Measurements from ENCODE around the gene DNMBP. TPM values are rescaled to one million over a fixed set of nuclear protein-coding genes. Genes with fewer than 3 reads are reported as not detected.

DNMBP gene
- total and polyA plus RNA-seq, 2 of the 4 experiments (the other 2 are of a cell fraction) = 10.9 to 13.6 TPM

- no peak for ATAC-seq (ENCODE audit: low read depth)
- peaks cover 6% of the 10 kb centered on the region for H3K9me1 ChIP-seq (ENCODE audit: insufficient read depth, low read length)
- in situ Hi-C loops (cut with MboI; ENCODE audit: low sequenced_read_pairs) = no loop called here
- WGBS, 2 experiments (ENCODE audit: extremely low coverage in 2 of 2, insufficient read length in 1 of 2) = no CpG with 5 or more reads among the region's 2 CpGs
- H3K23ac ChIP-seq (ENCODE audit: low read depth, low read length) = no peak overlapping the region
- no peak overlapping the region for H2AK9ac ChIP-seq (replicated peaks; ENCODE audit: low read depth, low read length, poor library complexity)
- no peak overlapping the region for H3K18ac ChIP-seq (ENCODE audit: low read depth, low read length)
- H4K20me1 ChIP-seq (ENCODE audit: insufficient read depth, low read length) = no peaks in the 10 kb centered on the region
- no peak overlapping the region for H3K27ac ChIP-seq (ENCODE audit: insufficient read depth, low read length)
- H3K4ac ChIP-seq (ENCODE audit: low read depth, low read length) = no peak overlapping the region
- TF ChIP-seq MXI1 (IDR thresholded peaks at IDR 0.05; ENCODE audit: borderline replicate concordance, low read depth, low read length) (no peak), RFX5 (IDR thresholded peaks at IDR 0.05; ENCODE audit: low read depth, low read length) (no peak), NFE2L2 (IDR thresholded peaks at IDR 0.05; ENCODE audit: low read depth, low read length) (no peak), USF2 (IDR thresholded peaks at IDR 0.05; ENCODE audit: low read depth, low read length) (no peak), RCOR1 (IDR thresholded peaks at IDR 0.05; ENCODE audit: insufficient replicate concordance, low read length) (no peak), BHLHE40 (IDR thresholded peaks at IDR 0.05; ENCODE audit: low read depth, low read length) (no peak), MAFK (IDR thresholded peaks at IDR 0.05; ENCODE audit: low read depth, low read length) (no peak), CEBPB (IDR thresholded peaks at IDR 0.05; ENCODE audit: low read depth, low read length) (no peak), FOS (IDR thresholded peaks at IDR 0.05; ENCODE audit: low read depth, low read length) (no peak), POLR2A (IDR thresholded peaks at IDR 0.05; ENCODE audit: low read depth, low read length) (no peak), RAD21 (IDR thresholded peaks at IDR 0.05; ENCODE audit: low read length) (no peak), CHD1 (IDR thresholded peaks at IDR 0.05; ENCODE audit: low read depth, low read length) (no peak), CTCF (conservative IDR thresholded peaks at IDR 0.05; ENCODE audit: low read depth, low read length) (no peak), SMC3 (IDR thresholded peaks at IDR 0.05; ENCODE audit: low read depth, low read length) (no peak), MAZ (IDR thresholded peaks at IDR 0.05; ENCODE audit: borderline replicate concordance, low read depth, low read length) (no peak)
- TF ChIP-seq, protein P1, sequence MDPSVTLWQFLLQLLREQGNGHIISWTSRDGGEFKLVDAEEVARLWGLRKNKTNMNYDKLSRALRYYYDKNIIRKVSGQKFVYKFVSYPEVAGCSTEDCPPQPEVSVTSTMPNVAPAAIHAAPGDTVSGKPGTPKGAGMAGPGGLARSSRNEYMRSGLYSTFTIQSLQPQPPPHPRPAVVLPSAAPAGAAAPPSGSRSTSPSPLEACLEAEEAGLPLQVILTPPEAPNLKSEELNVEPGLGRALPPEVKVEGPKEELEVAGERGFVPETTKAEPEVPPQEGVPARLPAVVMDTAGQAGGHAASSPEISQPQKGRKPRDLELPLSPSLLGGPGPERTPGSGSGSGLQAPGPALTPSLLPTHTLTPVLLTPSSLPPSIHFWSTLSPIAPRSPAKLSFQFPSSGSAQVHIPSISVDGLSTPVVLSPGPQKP (IDR thresholded peaks at IDR 0.05; ENCODE audit: borderline replicate concordance, low read depth, low read length) = no peak
- no peak overlapping the region for H4K5ac ChIP-seq (ENCODE audit: low read depth, low read length)
- no TSS peak for BruUV-seq (replicated peaks)
- H2AFZ ChIP-seq (replicated peaks; ENCODE audit: low read length, poor library complexity) = no peak overlapping the region
- no peak overlapping the region for H2BK20ac ChIP-seq (ENCODE audit: low read depth, low read length)
- no peak for DNase-seq
- H3K14ac ChIP-seq (replicated peaks; ENCODE audit: low read depth, low read length) = no peak overlapping the region
- no peaks in the 10 kb centered on the region for H3K27me3 ChIP-seq (ENCODE audit: control insufficient read depth, insufficient read depth, low read length)
- CTCF ChIA-PET = no interaction called here
- H3K4me2 ChIP-seq (ENCODE audit: low read depth, low read length) = no peak overlapping the region
- H4K91ac ChIP-seq (ENCODE audit: insufficient read depth, low read depth, low read length) = no peak overlapping the region
- POLR2A ChIA-PET (ENCODE audit: unreplicated experiment) = no interaction called here
- no peak overlapping the region for H3K9ac ChIP-seq (ENCODE audit: low read depth, low read length)
- no peak overlapping the region for H2BK120ac ChIP-seq (ENCODE audit: low read depth, low read length)
- peaks cover 50% of the 10 kb centered on the region for H3K36me3 ChIP-seq (ENCODE audit: control insufficient read depth, insufficient read depth, low read length)
- intact Hi-C loops (cut with micrococcal nuclease) = no loop called here
- H3K56ac ChIP-seq (ENCODE audit: extremely low read depth, insufficient read depth, low read length) = no peak overlapping the region
- H3K4me1 ChIP-seq (ENCODE audit: control insufficient read depth, insufficient read depth, low read length) = peaks cover under 1% of the 10 kb centered on the region; the same call in 1 of the 2 replicates
- H4K8ac ChIP-seq (ENCODE audit: low read depth in 2 of 2, low read length in 2 of 2) = no peak overlapping the region
- no peak overlapping the region for H2BK5ac ChIP-seq (ENCODE audit: low read depth, low read length, poor library complexity, severe bottlenecking)
- H3K79me1 ChIP-seq (ENCODE audit: low read depth in 1 of 2, low read length in 2 of 2) = peaks cover 0 to 9% of the 10 kb centered on the region in 2 experiments; a peak in 2 of 4 replicates
- H2BK15ac ChIP-seq (ENCODE audit: low read depth, low read length) = no peak overlapping the region
- no peaks in the 10 kb centered on the region for H3K9me3 ChIP-seq (ENCODE audit: control insufficient read depth, insufficient read depth, low read length)
- H2AK5ac ChIP-seq (ENCODE audit: low read depth, low read length) = no peak overlapping the region
- dilution Hi-C loops (cut with HindIII; ENCODE audit: low sequenced_read_pairs, unreplicated experiment) = no loop called here
- no peak overlapping the region for H3K4me3 ChIP-seq (ENCODE audit: insufficient read depth, low read depth, low read length)
Measured at GRCh38 chr10:99883523-99883922, 126.2 kb downstream of the DNMBP start.
